Pulmonary artery endothelial cell (primary cell): ENCODE measurements around the gene TMEM151A. TPM values are rescaled to one million over a fixed set of nuclear protein-coding genes. Genes with fewer than 3 reads are reported as not detected.
A peak's percentile ranks its signal among the peaks of the same experiment; 100 is the strongest.

Source experiments
- DNase-seq: peaks from one replicate; pipeline ENCODE4 v3.0.0-alpha.2; 2011; ENCODE audit warnings: low read depth, low spot score
- total RNA-seq: library from RNA; depleted of rRNA; stranded (reverse); fragments of >200 nt; gene quantifications from 2 replicates; pipeline ENCODE4 v1.2.3, GENCODE V29; 2014

The TMEM151A gene
- total RNA-seq, 1 donor from 2014 or later = not detected

GRCh38 chr11:66336234-66337102 lies 44.8 kb downstream of the TMEM151A start, which contains the start of gene RIN1:
TSS of gene RIN1 (minus strand) at chr11:66336434. CDS start at chr11:66336402, 32 bp downstream.
- DNase-seq = peak; percentile 70

- no peak for DNase-seq
Observed at GRCh38 chr11:66337103-66337899, 45.6 kb downstream of the TMEM151A start.

DNA sequence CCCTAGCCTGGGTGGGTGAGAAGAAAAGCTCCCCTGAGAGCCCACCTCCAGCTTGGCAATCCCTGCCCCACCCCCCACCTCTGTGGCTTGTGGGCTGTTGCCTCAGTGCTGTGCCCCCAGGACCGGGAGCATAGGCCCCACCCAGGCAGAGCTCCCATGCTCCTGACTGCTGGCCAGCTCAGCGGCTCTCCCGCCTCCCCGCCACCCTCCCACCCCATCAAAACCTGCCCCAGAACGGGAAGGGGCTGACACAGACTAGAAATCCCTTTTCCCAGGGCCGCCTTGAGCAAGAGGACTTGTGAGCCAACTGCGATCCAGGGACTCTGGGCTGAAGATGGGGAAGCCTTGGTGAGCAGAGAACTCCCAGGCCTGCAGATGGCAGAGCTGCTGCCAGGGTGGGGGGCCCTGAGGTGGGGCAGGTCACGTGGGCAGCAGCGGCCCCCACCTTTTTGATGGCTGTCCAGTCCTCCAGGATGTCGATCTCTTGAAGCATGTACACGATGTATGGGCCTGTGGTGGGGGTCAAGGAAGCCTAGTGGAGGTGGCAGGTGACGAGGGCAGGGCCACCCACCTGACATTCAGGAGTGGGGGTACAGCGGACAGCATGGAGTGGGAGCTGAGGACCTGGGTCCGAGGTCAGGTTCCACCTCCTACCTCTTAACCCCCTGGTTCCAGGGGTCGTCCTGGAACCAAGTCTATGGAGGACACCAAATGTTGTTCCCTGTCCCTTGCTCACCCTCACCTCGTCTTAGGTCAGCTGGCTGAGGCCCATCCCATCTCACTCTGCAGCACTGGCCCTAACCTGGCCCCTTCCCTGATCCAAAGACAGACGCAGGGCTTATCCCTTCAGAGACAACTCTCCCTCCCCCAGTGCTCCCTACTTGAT lies 46.8 kb downstream of the TMEM151A start:
- no peak for DNase-seq

DNA sequence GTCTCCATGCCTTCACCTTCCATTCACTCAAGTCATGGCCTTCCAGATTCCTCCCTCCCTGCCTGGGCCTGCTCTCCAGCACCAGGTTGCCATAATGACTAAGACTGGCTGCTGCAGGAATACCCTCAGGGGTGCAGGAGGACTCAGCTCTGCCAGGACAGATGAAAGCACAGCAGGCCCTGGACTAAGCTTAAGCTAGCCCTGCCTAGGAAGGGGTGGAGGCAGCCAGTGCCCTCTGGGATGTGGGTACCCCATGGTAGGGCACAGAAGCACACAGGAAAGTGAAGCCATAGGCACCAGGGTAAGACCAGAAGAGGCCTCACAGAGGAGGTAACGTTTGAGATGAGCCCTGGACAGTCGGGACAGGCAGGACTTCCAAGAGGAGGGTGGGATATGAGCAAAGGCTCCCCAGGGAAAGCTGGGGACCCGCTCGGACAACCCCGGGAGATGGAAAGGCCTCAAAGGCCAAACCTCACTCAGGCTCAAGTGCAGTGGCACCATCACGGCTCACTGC lies 47.5 kb downstream of the TMEM151A start:
- no peak for DNase-seq

GRCh38 chr11:66339686-66340483 lies 48.2 kb downstream of the TMEM151A start:
- no peak for DNase-seq

GRCh38 chr11:66340596-66341501 lies 49.2 kb downstream of the TMEM151A start:
- DNase-seq = no peak

DNA sequence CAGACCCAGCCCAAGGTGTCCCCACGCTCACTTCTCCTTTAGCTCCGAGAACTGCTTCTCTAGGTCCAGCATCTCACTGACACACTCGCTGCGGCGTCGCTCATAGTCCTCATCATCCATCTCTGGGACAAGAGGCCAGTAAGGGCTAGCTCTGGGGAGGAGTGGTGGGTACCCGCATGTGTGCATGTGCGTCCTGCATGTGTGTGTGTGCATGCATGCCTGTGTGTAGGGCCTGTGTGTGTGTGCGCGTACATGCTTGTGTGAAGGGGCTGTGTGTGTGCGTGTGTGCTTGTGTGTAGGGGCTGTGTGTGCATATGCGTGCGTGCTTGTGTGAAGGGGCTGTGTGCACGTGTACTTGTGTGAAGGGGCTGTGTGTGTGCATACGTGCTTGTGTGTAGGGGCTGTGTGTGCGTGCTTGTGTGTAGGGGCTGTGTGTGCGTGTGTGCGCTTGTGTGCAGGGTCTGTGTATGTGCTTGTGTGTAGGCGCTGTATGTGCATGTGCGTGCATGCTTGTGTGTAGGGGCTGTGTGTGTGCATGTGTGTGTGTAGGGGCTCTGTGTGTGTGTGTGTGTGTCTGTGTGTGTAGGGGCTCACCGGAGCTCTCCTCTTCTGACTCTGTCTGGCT lies 49.9 kb downstream of the TMEM151A start:
- DNase-seq = no peak

DNA sequence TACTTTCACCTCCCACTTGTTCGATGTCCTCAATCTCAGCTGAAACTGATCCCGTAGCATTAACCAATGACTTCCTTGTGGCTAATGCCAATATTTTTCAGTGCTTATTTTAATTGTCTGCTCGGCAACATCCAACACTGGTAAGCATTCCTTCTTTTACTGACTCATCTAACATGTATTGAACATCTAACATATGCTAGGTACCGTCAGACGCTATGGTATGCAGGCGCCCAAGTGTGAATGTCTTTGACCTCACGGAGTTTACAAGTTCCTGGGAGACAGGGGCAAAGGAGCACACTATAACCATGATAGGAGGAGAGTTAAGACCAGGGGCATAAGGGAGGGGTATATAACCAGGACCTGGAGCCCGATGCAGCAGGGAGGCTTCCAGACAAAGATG lies 51.5 kb downstream of the TMEM151A start:
- no peak for DNase-seq

DNA sequence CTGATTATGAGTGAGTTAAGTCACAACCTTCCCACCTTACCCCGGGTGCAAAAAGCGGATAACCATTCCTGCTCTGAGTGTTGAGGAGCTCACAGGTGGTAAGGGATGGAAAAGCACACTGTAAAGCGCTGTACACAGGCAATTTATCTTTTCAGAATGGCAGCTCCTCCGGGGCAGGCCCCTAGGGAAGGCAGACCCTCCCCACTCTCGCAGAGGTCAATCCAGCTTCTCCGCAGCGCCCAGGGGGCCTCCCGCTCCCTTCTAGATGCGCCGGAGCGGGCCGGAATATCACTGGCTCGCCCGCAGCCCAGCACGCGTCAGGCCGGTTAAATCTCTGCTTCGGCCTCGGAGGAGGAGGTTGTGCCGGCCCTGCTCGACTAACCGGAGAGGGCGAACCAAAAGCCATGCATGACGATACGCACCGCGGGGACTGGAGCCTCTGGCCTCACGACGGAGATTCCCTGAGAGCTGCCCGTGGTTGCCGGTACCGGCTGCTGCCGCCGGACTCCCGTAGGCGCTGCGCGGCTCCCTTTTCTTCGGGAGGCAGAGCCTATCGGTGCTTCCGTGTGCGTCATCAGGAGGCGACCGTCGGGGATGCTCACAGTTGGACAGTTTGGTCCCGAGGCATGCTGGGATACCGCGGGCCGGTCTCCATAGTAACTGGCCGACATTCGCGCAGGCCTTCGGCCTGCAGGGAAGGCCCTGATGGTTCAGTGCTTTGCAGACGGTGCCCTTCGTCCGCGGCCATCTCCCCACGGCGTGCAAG lies 53.0 kb downstream of the TMEM151A start, which contains the start of gene BRMS1:
BRMS1 (minus strand) TSS at position 555 of the 766 bp plus-strand sequence. CDS start 2,870 bp downstream, outside the sequence.
- DNase-seq = peak; percentile 91

- no peak for DNase-seq
Observed at GRCh38 chr11:66345316-66345649, 53.6 kb downstream of the TMEM151A start.

Other genes starting within 250 kb of the TMEM151A start
- 0.07 and 0.14 TPM in 2 replicates for gene GAL3ST3, start 242.7 kb upstream of the TMEM151A start, total RNA-seq
- 107 and 129 TPM in 2 replicates for gene SF3B2, start 239.5 kb upstream of the TMEM151A start, total RNA-seq
- 17.5 and 21.9 TPM in 2 replicates for gene PACS1, start 221.6 kb upstream of the TMEM151A start, total RNA-seq
- 12.0 and 12.1 TPM in 2 replicates for gene KLC2, start 34.2 kb upstream of the TMEM151A start, total RNA-seq
- gene RAB1B, start 23.3 kb upstream of the TMEM151A start, total RNA-seq = 79.5 and 83.3 TPM in 2 replicates
- 0.04 and 0.07 TPM in 2 replicates for gene CNIH2, start 13.7 kb upstream of the TMEM151A start, total RNA-seq
- 146 and 204 TPM in 2 replicates for gene YIF1A, start 2.8 kb upstream of the TMEM151A start, total RNA-seq
- 0.04 TPM in 1 of 2 replicates, not detected in the other for gene CD248, start 25.1 kb downstream of the TMEM151A start, total RNA-seq
- gene RIN1, start 44.5 kb downstream of the TMEM151A start, total RNA-seq = 4.7 and 6.4 TPM in 2 replicates
- gene BRMS1, start 53.2 kb downstream of the TMEM151A start, total RNA-seq = 80.5 and 86.2 TPM in 2 replicates
- 34.2 and 36.7 TPM in 2 replicates for gene B4GAT1, start 55.7 kb downstream of the TMEM151A start, total RNA-seq
- 0.33 and 0.85 TPM in 2 replicates for gene SLC29A2, start 79.9 kb downstream of the TMEM151A start, total RNA-seq
- gene NPAS4, start 129.1 kb downstream of the TMEM151A start, total RNA-seq = not detected in 2 replicates
- gene MRPL11, start 147.0 kb downstream of the TMEM151A start, total RNA-seq = 46.9 and 48.5 TPM in 2 replicates
- gene PELI3, start 175.0 kb downstream of the TMEM151A start, total RNA-seq = 4.0 and 5.2 TPM in 2 replicates
- gene DPP3, start 188.5 kb downstream of the TMEM151A start, total RNA-seq = 65.5 and 89.1 TPM in 2 replicates
- 17.4 and 27.7 TPM in 2 replicates for gene BBS1, start 218.7 kb downstream of the TMEM151A start, total RNA-seq